AG04450 (cell line): ENCODE data around the gene NFASC. TPM values are rescaled to one million over a fixed set of nuclear protein-coding genes. Genes with fewer than 3 reads are reported as not detected.

Source experiments
- CTCF ChIA-PET: fragments of 300-600, 350-600 bp; formaldehyde crosslinking; extraction: SDS; loops from one replicate; lab custom pipeline; 2022; ENCODE audit warnings: antibody characterized with exemption, inconsistent platforms; lab: Charles Lee
- POLR2A ChIA-PET: fragments of 350-600 bp; formaldehyde crosslinking; extraction: SDS; loops from one replicate; lab custom pipeline; 2021; ENCODE audit warnings: antibody characterized with exemption, inconsistent platforms; lab: Yijun Ruan, JAX
- DNase-seq: peaks from one replicate; pipeline ENCODE4 v3.0.0-alpha.2; 2011; ENCODE audit warnings: low read depth, low spot score
- H3K27ac ChIP-seq: one replicate; pipeline ENCODE4 v1.5.1; 2012; ENCODE audit warnings: low read depth, low read length, control low read depth
- H3K27me3 ChIP-seq: one replicate; pipeline ENCODE4 v1.6.0; 2012; ENCODE audit warnings: low read length; ENCODE audit not compliant: control insufficient read depth, insufficient read depth
- H3K4me3 ChIP-seq: 2 replicates; pipeline ENCODE4 v1.5.1; 2011; ENCODE audit warnings: mild to moderate bottlenecking, low read depth, low read length, control low read depth
- H3K9me3 ChIP-seq: 2 replicates; pipeline ENCODE4 v1.5.1; 2012; ENCODE audit warnings: low read length; ENCODE audit not compliant: control insufficient read depth, insufficient read depth
- polyA plus RNA-seq: library from polyadenylated mRNA; depleted of rRNA; stranded (reverse); fragments of >200 nt; gene quantifications from 2 replicates; pipeline ENCODE4 v1.2.3, GENCODE V29; 2011
- TF ChIP-seq, protein P1 (sequence below): IDR thresholded peaks from 2 replicates; pipeline ENCODE4 v1.5.1; 2011; ENCODE audit warnings: low read depth, low read length, control low read depth, inconsistent platforms

Gene NFASC
- polyA plus RNA-seq, 1 experiment: 1.8 TPM

DNA sequence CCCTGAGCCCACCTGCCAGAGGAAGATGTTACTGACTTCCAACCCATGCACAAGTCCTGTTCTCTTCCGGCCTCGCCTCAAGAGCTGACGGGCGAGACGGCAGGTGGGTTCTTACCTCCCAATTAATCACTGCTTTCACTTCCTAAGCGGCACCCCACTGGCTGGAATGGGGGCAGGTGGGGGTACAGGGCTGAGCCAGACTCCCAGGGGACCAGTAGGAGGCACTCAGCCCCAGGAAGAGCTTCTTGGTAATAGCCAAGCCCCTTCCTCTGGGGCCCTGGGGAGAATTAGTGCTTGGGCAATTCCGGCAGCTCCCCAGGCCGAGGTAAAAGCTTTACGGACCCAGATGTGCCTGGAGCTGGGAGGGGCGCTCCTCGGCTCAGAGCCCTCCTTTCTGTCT, 182.0 kb downstream of the NFASC start:
- H3K9me3 ChIP-seq: no peaks in the 10 kb centered on the region
- H3K27me3 ChIP-seq: peaks cover 41% of the 10 kb centered on the region
- TF ChIP-seq, protein P1, sequence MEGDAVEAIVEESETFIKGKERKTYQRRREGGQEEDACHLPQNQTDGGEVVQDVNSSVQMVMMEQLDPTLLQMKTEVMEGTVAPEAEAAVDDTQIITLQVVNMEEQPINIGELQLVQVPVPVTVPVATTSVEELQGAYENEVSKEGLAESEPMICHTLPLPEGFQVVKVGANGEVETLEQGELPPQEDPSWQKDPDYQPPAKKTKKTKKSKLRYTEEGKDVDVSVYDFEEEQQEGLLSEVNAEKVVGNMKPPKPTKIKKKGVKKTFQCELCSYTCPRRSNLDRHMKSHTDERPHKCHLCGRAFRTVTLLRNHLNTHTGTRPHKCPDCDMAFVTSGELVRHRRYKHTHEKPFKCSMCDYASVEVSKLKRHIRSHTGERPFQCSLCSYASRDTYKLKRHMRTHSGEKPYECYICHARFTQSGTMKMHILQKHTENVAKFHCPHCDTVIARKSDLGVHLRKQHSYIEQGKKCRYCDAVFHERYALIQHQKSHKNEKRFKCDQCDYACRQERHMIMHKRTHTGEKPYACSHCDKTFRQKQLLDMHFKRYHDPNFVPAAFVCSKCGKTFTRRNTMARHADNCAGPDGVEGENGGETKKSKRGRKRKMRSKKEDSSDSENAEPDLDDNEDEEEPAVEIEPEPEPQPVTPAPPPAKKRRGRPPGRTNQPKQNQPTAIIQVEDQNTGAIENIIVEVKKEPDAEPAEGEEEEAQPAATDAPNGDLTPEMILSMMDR: no peak
- H3K4me3 ChIP-seq: no peak overlapping the region
- POLR2A ChIA-PET: no interaction called here
- H3K27ac ChIP-seq: no peak overlapping the region
- DNase-seq: no peak
- CTCF ChIA-PET: interaction anchor here (0.5 to 4.8 kb wide), 2 partner anchors 9 to 27 kb away, joined by 3 to 35 read pairs; no protein-coding TSS in a partner anchor

DNA sequence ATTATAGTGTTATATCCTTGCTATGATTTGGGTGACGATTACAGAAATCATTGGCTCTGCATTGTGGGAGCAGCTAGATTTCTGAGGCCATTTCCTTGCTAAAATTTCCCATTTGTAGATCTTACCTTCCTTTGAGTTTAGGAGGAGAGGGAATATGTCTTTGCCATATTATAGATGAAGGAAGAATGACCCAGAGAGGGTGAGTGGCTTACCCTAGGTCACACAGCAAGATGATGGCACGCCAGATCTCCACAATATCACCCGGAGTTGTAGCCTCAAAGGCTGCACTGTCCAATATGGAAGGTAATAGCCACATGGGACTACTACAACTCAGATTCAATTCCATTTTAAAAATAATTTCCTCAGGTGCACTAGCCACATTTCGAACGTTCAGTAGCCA, 182.6 kb downstream of the NFASC start:
- TF ChIP-seq, protein P1: no peak
- no peak overlapping the region for H3K4me3 ChIP-seq
- ChIA-PET POLR2A (no interaction called here), CTCF (interaction anchor here (0.5 to 4.8 kb wide), 2 partner anchors 9 to 28 kb away, joined by 3 to 35 read pairs; no protein-coding TSS in a partner anchor)
- no peak for DNase-seq
- no peak overlapping the region for H3K27ac ChIP-seq
- no peaks in the 10 kb centered on the region for H3K9me3 ChIP-seq
- peaks cover 39% of the 10 kb centered on the region for H3K27me3 ChIP-seq

DNA sequence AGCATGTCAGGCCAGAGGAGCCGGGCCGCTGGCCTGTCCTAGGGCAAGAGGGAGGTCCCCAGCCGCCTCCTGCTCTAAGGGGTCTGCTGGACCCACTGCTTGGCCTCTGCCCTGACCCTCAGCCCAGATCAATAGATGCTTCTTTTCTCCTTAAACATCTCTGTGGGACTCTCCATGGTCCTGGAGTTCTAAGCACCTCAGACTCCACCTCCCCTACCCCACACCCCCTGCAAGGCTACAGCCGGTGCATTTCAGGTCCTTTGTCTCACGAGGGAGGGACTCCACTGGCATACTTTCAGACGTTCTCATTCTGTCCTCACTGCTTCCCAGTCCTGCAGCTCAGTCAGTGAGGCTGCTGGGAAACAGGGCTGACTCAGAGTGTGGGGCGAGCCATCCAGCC, 183.4 kb downstream of the NFASC start:
- Histone ChIP-seq H3K9me3 (no peaks in the 10 kb centered on the region), H3K27ac (no peak overlapping the region), H3K27me3 (peaks cover 42% of the 10 kb centered on the region), H3K4me3 (no peak overlapping the region)
- TF ChIP-seq, protein P1: no peak
- CTCF ChIA-PET: interaction anchor here (4.8 kb wide), 1 partner anchor 8 kb away, joined by 35 read pairs; no protein-coding TSS in a partner anchor
- POLR2A ChIA-PET: no interaction called here
- no peak for DNase-seq

DNA sequence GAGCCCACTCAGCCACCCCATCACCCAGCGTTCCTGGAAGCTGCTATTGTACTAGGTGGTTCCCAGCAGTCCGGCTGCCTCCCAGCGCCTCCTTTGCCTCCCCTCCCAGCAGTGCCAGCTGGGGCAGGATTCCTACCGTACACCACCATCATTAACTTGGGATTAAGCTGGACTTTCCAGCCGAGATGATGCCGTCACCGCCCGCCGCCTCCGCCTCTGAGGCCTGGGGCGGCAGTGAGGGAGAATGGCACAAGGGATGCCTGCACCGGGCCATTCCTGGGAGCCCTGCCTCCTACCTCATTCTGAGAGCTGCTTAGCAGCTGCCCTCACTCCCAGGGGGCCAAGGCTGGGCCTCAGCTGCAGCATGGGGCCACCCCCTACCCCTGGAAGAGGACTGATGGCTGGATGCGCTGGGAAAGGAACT, 185.5 kb downstream of the NFASC start:
- ChIA-PET CTCF (no interaction called here), POLR2A (no interaction called here)
- Histone ChIP-seq H3K9me3 (no peaks in the 10 kb centered on the region), H3K27me3 (peaks cover 37% of the 10 kb centered on the region), H3K27ac (no peak overlapping the region), H3K4me3 (no peak overlapping the region)
- TF ChIP-seq, protein P1: no peak
- DNase-seq: no peak

DNA sequence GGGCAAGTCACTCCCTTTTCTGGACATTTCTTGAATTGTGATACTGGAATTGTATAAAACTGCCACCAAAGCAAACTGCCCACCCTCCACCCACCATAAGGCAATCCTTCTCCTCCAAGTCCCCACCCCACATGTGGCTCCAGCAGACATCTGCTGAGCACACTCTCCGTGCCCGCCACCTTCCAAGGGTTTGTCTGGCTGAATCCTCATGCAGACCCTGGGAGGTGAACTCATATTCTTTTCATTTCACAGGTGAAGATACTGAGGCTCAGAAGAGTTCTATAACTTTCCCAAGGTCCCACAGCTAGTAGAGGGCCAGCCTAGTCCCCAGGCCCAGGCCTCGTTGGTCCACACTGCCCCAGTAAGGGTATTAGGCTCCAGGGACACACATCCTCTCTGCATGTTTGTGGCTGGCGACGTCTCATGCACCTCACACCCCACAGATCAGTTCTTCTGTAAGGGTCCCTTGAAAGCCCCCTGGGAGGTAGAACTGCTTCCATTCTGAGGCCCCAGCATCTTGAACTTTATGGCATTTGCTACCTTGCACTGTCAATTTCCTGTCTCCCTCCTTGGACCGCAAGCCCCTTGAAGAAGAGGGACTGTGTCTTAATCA, 186.4 kb downstream of the NFASC start:
- ChIA-PET CTCF (no interaction called here), POLR2A (no interaction called here)
- Histone ChIP-seq H3K27me3 (peaks cover 30% of the 10 kb centered on the region), H3K27ac (no peak overlapping the region), H3K9me3 (no peaks in the 10 kb centered on the region), H3K4me3 (no peak overlapping the region)
- no peak for DNase-seq
- TF ChIP-seq, protein P1: no peak
